COLO668 (cell line): Measurements from ENCODE around the gene NPB.
A peak's percentile ranks its signal among the peaks of the same experiment; 100 is the strongest.

Source experiments
- DNase-seq: peaks from one replicate; lab custom pipeline; 2025; ENCODE audit not compliant: unreplicated experiment; lab: John Stamatoyannopoulos, UW

Gene NPB

DNA sequence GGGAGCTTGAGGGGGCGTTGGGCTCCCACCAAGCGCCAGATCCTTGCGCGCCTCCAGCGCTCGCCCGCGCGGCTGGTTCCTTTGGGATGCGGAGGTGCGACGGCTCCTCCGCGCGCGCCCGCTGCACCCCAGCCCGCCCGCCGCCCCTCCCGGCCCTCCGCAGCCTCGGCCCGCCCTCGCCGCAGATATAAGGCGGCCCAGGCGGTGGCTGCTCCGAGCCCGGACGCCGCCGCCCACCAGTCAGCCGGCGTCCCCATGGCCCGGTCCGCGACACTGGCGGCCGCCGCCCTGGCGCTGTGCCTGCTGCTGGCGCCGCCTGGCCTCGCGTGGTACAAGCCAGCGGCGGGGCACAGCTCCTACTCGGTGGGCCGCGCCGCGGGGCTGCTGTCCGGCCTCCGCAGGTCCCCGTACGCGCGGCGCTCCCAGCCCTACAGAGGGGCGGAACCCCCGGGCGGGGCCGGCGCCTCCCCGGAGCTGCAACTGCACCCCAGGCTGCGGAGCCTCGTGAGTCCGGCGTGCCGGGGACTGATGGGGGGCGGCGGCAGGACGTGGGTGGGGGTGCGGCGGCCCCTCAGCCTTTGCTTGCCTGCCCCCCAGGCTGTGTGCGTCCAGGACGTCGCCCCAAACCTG lies at the start of gene NPB:
NPB (plus strand) TSS at position 216 of the 630 bp plus-strand sequence; CDS start at position 256, 40 bp downstream.
- peak; percentile 33 for DNase-seq

DNA sequence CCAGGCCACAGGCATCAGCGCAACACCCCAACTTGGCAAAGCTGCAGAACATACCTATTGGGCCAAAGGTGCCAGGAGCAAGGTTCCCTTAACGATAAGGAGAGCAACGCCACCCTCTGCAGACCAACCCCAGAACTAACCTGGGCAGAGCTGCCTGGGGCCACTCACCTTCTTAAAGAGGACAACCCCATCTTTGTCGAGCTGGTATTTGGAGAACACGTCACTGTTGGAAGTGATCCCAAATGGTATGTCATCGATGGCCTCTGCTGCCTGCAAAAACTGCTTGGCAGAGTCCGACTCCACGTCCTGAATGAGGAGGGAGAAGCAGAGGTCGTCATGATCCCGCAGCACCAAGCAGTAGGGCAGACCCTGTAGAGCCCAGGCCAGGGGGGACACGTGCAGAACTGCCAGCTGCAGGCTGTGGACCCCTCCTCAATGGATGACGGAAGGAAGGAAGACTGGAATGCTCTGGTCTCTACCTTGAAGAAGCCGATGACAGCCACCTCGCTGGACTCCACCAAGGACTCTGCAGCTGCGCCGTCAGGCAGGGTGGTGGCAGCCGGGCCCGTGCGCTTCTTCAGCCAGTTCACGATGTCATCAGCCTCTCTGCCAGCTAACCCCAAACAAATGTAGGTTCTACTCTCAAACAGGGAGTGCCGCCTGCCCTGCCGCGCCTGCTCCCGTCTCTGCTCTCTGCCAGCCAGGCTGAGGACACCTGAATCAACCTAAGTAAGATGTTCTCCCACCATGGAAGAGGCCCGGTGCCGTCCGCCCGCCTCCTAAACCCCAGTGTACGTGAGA lies 46.9 kb upstream of the NPB start:
- peak; percentile 8 for DNase-seq

DNA sequence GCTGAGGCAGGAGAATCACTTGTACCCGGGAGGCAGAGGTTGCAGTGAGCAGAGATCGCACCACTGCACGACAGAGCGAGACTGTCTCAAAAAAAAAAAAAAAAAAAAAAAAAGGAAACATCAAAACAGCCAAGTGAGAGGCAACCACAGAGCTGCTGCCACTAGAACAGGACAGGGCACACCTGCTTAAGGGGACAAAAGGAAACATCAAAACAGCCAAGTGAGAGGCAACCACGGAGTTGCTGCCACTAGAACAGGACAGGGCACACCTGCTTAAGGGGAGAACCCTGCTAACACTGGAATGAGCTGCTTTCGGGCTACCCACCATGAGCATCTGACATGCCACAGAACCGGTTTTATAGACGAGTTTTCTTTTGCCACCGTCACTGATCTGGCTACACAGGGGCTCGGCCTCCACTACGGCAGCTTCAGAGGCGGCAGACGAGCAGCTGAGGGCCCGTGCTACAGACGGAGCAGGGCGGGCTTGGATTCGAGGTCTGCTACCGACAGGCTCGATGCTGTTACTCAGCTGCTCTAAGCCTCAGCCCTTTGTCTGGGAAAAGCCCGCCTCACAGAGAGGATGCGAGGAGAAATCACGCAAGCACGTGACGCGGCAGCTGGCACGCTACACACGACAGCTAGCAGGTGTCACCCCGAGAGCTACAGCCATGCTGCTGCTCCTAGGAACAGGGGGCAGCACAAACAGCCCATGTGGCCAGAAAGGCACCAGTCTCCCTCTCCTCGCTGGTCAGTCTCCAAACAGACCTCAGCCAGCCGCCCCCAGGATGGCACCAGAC lies 43.7 kb upstream of the NPB start:
- peak; percentile 72 for DNase-seq

DNA sequence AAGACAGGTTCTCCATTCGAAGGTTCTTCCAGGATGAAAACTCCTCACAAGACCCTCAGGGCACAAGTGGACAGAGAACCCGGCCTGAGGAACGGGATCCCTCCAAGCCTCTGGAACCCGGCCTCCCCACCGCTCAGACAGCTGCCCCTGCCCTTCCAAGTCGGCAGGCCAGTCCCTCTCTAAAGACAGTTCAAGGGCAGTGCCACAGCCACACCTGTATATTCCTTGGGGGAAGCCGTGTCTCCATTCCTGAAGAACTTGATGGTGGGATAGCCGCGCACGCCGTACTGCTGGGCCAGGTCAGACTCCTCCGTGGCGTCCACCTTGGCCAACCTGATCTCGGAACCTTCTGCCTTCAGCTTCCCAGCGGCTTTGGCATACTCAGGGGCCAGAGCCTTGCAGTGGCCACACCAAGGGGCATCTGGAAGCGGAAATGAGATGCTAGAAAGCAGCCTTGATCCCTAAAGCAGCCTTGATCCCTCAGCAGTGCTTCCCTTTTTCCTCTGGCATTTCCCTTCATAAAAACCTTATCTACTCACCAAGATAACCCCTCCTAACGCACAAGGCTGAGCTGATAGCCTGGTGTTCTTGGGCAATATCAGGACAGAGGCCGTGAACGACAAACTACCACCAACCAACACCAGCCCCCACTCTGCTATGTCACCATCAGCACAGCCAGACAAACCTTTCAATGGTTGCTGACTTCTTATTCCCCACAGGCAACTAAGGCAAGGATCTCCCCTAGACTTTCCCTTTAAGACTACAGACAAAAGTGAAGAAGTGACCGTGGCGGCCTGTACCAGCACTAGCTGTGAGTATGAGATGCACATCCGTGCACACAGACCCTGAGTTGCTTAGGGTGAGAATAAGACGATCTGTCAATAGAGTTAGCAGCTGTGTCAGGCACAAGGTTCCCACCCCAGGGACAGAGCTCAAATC lies 42.8 kb upstream of the NPB start:
- peak; percentile 12 for DNase-seq

DNA sequence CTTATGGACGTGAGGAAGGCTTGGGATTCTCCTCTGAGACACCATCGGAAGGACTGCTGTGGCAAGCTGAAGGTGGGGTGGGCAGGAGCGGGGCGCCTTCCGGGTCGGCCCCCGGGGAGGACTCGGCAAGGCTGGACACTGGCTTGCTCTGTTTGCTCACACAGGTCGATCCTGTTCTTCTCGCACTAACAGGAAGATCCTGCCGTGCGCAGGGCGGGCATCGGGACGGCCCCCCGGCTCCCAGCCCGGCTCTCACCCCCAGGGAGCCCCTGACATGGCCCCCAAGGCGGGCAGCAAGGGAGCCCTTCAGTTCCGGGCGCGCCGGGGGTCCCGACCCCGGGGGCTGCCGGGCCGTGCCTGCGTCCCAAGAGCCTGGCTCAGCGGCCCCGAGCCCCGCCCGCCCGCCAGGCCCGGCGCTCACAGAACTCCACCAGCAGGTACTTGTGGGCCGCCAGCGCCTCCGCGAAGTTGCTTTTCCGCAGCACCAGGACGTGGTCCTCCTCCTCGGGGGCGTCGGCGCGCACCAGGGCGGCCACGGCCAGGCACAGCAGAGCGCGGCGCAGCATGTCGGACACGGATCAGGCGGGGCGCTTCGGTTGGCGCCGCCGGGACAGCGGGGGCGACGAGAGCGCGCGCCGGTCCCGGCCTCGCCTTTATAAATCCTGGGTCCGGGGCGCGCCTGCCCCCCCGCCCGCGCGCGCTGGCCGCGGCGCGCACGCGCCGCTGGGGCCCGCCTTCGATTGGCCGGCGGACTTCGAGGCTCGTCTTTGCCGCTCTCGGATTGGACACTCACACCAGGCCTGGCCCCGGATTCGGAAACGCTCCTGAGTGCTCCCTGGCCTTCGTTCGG lies 41.9 kb upstream of the NPB start, which contains the start of gene P4HB:
P4HB (minus strand) TSS at position 630 of the 850 bp plus-strand sequence; CDS start at position 566, 64 bp downstream.
- DNase-seq, result peak; percentile 99

DNA sequence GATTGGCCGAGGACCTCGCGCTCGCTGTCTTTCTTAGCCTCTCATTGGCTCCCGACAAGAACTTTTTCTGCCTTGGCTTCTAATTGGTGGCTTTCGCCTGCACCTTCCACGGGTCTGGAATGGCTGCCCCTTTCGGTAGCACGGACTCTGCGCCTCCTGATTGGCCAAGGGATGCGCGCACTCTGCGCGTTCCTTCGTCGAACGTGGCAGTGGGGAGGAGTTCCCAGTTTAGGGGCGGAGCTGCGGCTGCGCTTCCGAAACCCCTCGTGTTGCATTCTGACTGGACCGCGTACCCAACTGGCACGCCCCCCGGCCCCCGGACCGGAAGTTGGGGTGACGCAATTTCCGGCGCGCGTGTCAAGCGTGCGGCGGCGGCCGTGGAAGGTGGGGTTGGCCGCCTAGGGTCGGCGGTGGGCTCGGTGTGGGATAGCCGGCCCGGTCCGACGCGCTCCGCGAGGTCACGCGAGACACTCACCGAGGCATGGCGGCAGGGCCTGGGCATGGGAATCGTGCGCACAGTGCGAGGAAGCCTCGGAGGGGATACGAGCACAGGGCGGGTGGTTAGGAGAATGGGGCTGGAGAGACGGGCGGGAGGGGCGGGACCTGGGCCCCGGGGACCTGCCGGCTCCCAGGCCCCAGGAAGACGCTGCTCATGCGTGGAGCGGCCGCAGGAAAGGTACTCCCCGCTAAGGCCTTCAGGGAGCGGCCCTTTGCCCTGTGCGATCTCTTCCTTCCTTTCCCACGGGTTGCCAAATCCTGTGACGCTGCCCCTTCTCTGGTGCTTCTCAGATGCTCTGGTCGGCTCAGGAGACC lies 41.1 kb upstream of the NPB start:
- DNase-seq, result peak; percentile 99

DNA sequence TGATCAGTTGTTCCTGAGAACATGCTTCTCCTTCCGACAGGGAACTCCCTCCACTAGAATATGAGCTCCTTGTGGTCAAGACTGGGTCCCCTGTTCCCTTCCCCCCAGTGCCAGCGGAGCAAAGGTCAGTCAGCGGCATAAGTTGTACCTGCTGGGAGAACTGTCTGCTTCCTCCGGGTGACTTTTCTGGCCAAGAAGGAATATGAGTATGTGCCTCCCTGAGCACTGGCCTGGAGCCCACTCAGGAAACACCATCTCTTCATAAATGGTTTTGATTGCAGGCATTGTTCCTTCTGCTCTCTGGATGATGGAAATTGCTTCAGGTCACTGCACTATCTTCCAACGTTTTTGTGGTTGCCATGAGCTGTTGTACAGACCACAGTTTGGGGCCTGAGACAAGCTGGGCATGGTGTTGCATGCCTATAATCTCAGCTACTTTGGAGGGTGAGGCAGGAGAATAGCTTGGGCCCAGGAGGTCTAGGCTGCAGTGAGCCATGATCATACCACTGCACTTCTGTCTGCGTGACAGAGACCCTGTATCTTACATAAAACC lies 38.8 kb upstream of the NPB start:
- no peak for DNase-seq

DNA sequence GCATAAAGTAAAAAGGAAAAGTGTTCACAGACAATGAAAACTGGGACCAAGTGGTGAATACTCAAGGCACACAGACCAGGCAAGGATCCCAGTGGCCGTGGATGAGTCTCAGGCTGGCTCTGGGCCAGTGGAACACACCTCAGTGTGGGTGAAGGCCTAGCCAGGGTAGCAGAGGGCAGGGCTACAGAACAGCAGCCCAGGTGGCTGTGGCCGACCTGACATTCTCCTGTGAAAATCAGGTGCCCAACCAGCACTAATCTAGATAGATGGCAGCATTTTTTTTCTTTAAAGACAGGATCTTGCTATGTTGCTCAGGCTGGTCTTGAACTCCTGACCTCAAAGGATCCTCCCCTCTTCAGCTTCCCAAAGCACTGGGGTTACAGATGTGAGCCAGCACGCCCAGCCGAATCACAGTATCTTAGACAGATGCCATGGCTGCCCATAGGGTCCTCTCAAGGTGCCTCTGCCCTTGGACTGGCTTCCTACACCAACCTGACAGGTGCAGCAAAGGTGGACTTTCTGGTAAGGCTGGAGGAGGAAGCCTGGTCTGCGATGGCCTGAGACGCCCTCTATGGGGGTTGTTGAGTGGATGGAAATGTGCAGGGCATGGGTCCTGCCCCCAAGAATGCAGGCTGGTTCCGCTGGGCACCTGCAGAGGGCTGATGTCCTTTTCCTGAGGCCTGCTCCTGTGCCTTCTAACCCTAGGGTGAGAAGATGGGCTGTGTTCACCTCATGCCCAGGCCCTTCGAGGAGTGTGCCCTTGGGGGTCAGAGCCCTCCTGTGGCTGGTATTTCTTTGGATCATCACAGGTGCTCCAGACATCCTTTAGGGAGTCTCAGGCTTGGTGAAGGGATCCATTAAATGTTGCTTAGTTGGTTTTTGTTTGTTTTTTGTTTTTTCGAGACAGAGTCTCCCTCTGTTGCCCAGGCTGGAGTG lies 37.9 kb upstream of the NPB start:
- peak; percentile 6 for DNase-seq

DNA sequence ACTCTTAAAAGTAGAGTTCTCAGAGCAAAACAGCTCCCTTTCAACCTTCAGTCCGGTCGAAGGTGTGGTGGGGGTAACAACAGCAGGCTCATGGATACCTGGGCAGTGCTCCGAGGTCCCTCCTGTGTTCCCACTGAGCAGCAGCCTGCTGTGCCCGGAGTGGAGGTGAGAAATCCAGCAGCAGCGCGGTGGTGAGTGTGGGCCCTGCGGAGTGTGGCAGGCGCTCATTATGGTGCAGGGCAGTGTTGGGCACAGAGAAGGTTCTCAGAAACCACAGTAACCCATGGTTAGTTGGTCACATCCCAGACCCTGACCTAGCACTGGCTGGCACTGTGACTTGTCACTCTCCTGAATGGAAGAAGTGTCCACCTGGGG lies 36.7 kb upstream of the NPB start:
- DNase-seq, result no peak

DNA sequence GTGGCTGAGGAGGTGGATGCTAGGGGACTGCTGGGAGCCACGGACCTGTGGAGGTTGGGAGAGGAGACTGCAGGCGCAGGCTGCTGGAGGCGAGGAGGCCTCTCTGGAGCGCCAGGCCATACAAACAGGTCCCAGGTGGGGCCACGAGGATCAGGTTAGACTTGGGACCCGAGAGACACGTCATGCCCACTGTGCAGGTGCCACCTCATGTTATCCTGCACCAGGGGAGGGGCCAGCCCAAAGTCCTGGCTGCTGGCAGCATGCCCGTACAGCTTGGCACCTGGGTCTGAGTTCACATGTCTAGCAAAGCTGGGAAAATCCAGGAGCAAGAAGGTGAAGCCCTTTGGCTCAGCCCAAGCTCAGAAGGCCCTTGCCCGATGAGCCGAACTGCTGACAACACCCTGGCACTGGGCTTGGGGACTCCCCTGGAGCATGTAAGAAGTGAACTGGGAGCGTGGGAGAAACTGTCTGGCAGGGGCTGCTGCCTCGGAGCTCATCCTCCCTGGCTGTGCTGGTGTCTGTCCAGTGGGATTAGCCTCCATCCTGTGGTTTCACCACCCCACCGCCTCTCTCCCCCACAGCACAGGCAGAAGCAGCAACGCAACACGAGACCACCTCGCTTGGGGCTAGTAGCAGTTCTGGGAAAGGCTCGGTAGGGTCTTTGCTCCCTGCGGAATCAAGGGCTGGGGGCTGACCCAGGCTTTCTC lies 36.2 kb upstream of the NPB start:
- peak; percentile 92 for DNase-seq

DNA sequence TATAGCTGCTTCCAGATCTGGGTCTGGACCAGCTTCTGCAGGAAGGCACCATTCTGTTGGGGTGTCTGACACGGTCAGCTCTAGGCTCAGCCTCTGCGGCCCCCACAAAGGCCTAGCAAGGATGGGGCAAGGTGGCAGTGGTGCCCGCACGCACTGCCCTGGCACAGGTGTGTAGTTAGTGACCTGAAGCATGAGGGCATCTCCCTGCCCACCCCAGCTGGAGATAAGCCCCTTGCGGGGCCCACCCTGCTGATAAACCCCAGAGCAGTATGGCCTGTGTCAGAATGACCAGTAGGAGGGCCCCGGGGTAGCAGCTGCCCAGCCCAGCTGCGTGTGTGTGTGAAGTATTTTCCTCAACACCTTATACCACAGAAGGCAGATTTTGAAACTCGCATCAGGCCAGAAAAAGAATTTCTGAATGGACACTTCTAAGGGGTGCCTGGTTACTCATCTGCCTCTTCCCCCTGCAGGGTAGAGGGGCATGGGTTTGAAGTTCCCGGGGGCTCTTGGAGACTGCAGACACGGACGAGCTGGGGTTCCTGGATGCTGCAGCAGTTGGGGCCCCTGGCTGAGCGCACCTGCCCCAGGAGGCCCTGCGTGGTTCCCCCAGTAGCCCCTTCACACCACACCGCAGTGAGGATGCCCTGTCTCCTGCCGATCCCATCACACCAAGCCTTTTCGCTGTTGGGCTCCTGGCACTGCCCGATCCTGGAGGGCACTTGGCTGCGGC lies 35.4 kb upstream of the NPB start:
- peak; percentile 13 for DNase-seq

DNA sequence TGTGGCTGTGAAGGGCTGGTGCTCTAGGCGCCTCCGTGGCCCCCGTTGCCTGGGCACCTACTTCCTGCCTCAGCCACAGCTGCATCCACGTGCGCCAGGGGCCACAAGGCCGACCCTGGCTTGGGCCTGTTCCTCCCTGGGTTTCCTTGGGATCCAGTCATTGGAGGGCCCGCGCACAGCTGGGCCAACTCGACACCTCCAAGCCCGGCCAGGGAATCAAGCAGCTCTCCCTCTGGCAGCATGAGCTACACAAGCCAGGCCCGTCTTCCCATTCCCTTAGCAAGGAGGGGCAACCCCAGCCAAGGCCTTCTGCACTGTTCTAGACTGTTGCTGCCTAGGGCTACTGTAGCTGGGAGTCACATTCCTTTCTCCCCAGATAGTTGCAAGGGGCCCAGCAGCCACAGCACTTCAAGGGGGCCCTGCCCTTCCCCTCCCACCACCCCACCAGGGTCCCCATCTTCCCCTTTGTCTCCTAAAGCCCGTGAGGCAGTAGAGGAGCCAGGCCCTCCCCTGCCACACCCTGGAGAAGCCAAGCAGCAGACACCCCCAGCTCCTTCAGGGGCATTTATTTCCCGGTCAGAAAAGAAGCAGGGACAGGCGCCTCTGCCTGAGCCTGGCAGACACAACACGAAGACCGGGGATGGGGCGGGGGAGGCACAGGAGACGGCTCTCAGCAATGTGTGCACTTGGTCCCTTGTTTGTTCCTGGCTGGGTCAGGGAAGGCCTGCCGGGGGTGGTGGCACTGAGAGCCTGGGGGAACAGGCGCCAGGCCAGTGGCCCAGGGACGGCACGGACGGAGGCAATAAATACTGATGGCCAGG lies 34.7 kb upstream of the NPB start:
- DNase-seq, result peak; percentile 55

DNA sequence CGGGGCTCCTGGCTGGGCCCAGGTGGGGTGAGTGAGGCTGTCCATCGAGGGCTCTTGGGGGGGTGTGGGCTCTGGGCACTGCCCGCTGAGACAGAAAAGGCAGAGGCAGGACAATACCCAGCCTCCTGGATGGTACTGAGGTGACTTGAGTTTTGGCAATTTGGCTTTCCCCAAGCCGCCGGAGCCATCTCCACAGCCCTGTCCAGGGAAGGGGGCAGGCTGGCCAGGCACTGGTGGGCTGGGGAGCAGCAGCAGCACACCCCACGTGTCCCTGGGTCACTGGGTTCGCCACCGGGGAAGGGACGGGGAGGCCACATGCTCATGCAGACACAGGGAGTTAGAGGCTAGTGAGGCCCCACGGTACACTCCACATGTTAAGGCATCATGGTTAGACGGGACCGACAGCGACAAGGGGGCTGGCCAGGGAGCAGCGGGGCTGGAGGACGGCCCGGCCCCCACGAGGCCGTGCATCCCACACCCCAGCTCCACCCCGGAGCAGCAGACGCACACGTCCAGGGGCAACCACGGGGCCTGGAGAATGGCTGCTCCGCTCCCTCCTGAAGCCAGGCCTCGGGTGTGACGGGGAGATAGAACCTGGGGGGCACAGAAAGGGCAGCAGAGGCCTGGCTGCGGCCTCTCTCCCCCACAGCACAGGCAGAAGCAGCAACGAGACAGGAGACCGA lies 33.9 kb upstream of the NPB start:
- DNase-seq, result no peak

DNA sequence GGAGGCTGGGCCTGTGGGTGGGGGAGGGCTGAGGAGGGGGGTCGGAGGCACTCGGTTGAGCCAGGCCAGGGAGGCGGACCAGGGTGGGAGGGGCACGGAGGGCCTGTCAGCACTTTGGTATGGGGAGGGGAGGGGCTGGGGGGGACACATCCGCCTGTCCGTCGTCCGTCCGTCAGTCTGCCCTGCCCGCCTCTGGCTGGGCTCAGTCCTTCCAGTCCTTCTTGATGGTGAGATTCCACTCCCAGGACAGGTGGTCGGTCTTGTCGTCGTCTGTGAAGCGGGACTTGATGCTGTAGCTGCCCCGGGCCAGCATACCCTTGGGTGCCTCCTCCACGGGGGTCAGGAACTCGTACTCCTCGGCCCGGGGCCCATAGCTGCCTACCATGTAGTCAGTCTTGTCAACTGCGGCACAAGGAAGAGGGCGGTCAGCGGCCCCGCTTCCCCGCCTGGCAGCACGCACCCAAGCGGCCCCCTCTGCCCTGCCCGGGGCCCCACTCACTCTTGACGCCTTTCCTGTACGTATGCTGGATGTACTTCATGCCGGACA lies 33.3 kb upstream of the NPB start:
- DNase-seq, result peak; percentile 18
